H1 (cell line): ENCODE measurements around the gene PRPF4. TPM values are rescaled to one million over a fixed set of nuclear protein-coding genes. Genes with fewer than 3 reads are reported as not detected.

Experiments used
- CTCF ChIA-PET: fragments of 300-600 bp; sonication (Branson Sonifier 250); formaldehyde crosslinking; loops from one replicate; lab custom pipeline; 2021; ENCODE audit not compliant: partially characterized antibody; lab: Charles Lee
- POLR2A ChIA-PET: fragments of 300-600 bp; sonication (Branson Sonifier 250); formaldehyde crosslinking; loops from one replicate; lab custom pipeline; 2021; ENCODE audit warnings: inconsistent platforms; ENCODE audit not compliant: partially characterized antibody; lab: Charles Lee
- DNase-seq, 2 experiments: peaks; one replicate each; pipeline versions ENCODE4 v3.0.0 to v3.0.0-alpha.2; 2010 to 2022; ENCODE audit warnings: low spot score in 2 of 2, low read depth in 1 of 2, mixed read lengths in 1 of 2
- FAIRE-seq: peaks from 2 replicates; lab custom pipeline; 2011; peaks lifted over from hg19 to GRCh38; lab: Jason Lieb, UNC
- H2AFZ ChIP-seq: 2 replicates; pipeline ENCODE4 v1.8.1; 2012; ENCODE audit warnings: low read length, inconsistent platforms
- H2AK5ac ChIP-seq: 2 replicates; pipeline ENCODE4 v1.6.1; 2013; ENCODE audit warnings: low read depth, low read length
- H2BK120ac ChIP-seq: replicated peaks from 2 replicates; pipeline ENCODE3; 2013; ENCODE audit warnings: low read depth, low read length, inconsistent platforms
- H2BK12ac ChIP-seq: 2 replicates; pipeline ENCODE4 v1.6.1; 2013; ENCODE audit warnings: low read depth, low read length
- H2BK15ac ChIP-seq: 2 replicates; pipeline ENCODE4 v1.6.1; 2013; ENCODE audit warnings: low read length
- H2BK20ac ChIP-seq: 2 replicates; pipeline ENCODE4 v1.6.1; 2013; ENCODE audit warnings: low read length
- H2BK5ac ChIP-seq: 2 replicates; pipeline ENCODE4 v1.6.1; 2013; ENCODE audit warnings: low read depth, low read length
- H3K14ac ChIP-seq: 2 replicates; pipeline ENCODE4 v1.6.1; 2013; ENCODE audit warnings: inconsistent platforms; ENCODE audit not compliant: insufficient read length
- H3K18ac ChIP-seq: 2 replicates; pipeline ENCODE4 v1.6.1; 2013; ENCODE audit warnings: low read length; ENCODE audit errors: extremely low read depth
- H3K23ac ChIP-seq: 2 replicates; pipeline ENCODE4 v1.6.1; 2013; ENCODE audit warnings: inconsistent platforms; ENCODE audit not compliant: insufficient read length
- H3K23me2 ChIP-seq: 2 replicates; pipeline ENCODE4 v1.6.1; 2013; ENCODE audit warnings: low read depth, low read length
- H3K27ac ChIP-seq: 2 replicates; pipeline ENCODE4 v1.6.1; 2011; ENCODE audit warnings: low read depth, low read length, inconsistent platforms
- H3K27me3 ChIP-seq, 4 experiments: replicated peaks in 1 of 4; 1 replicate in 1 of 4; 2 replicates in 3 of 4; pipeline versions ENCODE4 v1.6.1 to v1.8.1; 2011 to 2013; ENCODE audit warnings: low read length in 3 of 4, mild to moderate bottlenecking in 3 of 4, inconsistent platforms in 2 of 4, mixed read lengths in 2 of 4, moderate library complexity in 1 of 4; ENCODE audit not compliant: control insufficient read depth in 3 of 4, insufficient read depth in 3 of 4; ENCODE audit errors: extremely low read depth in 1 of 4
- H3K36me3 ChIP-seq, 4 experiments: 2 replicates each; pipeline versions ENCODE4 v1.6.1 to v1.8.1; 2011 to 2013; ENCODE audit warnings: mild to moderate bottlenecking in 4 of 4, low read length in 3 of 4, moderate library complexity in 2 of 4, control low read depth in 1 of 4, inconsistent platforms in 1 of 4; ENCODE audit not compliant: insufficient read depth in 4 of 4, control insufficient read depth in 2 of 4
- H3K4ac ChIP-seq: replicated peaks from 2 replicates; pipeline ENCODE3; 2013; ENCODE audit warnings: low read length, low read depth, mixed read lengths, inconsistent platforms; ENCODE audit not compliant: insufficient read length
- H3K4me1 ChIP-seq, 4 experiments: replicated peaks in 1 of 4; 1 replicate in 1 of 4; 2 replicates in 3 of 4; pipeline versions ENCODE4 v1.6.1 to v1.8.1; 2011 to 2013; ENCODE audit warnings: low read length in 3 of 4, inconsistent platforms in 2 of 4, mixed read lengths in 1 of 4; ENCODE audit not compliant: insufficient read depth in 4 of 4, control insufficient read depth in 3 of 4
- H3K4me2 ChIP-seq, 2 experiments: 2 replicates each; pipeline versions ENCODE4 v1.6.1 to v1.8.1; 2011 to 2013; ENCODE audit warnings: low read depth in 2 of 2, low read length in 2 of 2, control low read depth in 1 of 2, inconsistent platforms in 1 of 2, mild to moderate bottlenecking in 1 of 2; ENCODE audit not compliant: insufficient read depth in 1 of 2
- H3K4me3 ChIP-seq, 4 experiments: fragments of 200-600, 300-600 bp in 1 of 4; sonication (generic), shearing (Covaris generic), sonication (Bioruptor Twin) in 1 of 4; 2 replicates each; pipeline versions ENCODE4 v1.5.1 to v1.8.1; 2011 to 2016; ENCODE audit warnings: low read length in 4 of 4, low read depth in 3 of 4, control low read depth in 2 of 4, inconsistent platforms in 2 of 4, mild to moderate bottlenecking in 2 of 4, mixed read lengths in 1 of 4, moderate library complexity in 1 of 4; ENCODE audit not compliant: insufficient read depth in 2 of 4; ENCODE audit errors: extremely low read depth in 1 of 4
- H3K56ac ChIP-seq: replicated peaks from 2 replicates; pipeline ENCODE3; 2013; ENCODE audit warnings: low read depth, mild to moderate bottlenecking, mixed read lengths, low read length, inconsistent platforms; ENCODE audit not compliant: insufficient read length
- H3K79me1 ChIP-seq: 2 replicates; pipeline ENCODE4 v1.6.1; 2013; ENCODE audit warnings: low read depth, low read length, control low read depth
- H3K79me2 ChIP-seq, 2 experiments: 2 replicates each; pipeline versions ENCODE4 v1.6.1 to v1.8.1; 2012 to 2013; ENCODE audit warnings: low read length in 2 of 2, mild to moderate bottlenecking in 2 of 2, inconsistent platforms in 1 of 2; ENCODE audit not compliant: insufficient read depth in 2 of 2, control insufficient read depth in 1 of 2
- H3K9ac ChIP-seq, 4 experiments: replicated peaks in 1 of 4; 1 replicate in 1 of 4; 2 replicates in 3 of 4; pipeline versions ENCODE4 v1.6.1 to v1.8.1; 2011 to 2013; ENCODE audit warnings: low read depth in 3 of 4, low read length in 3 of 4, control low read depth in 2 of 4, mild to moderate bottlenecking in 2 of 4, moderate library complexity in 2 of 4, inconsistent platforms in 1 of 4; ENCODE audit errors: extremely low read depth in 1 of 4
- H3K9me3 ChIP-seq, 2 experiments: 2 replicates each; pipeline versions ENCODE4 v1.6.1 to v1.8.1; 2012 to 2013; ENCODE audit warnings: mild to moderate bottlenecking in 2 of 2, moderate library complexity in 2 of 2, control low read depth in 1 of 2, inconsistent platforms in 1 of 2, low read depth in 1 of 2, low read length in 1 of 2, mixed read lengths in 1 of 2; ENCODE audit not compliant: insufficient read depth in 2 of 2
- H4K20me1 ChIP-seq, 2 experiments: replicated peaks in 1 of 2; 2 replicates each; pipeline versions ENCODE3 to v1.8.1; 2011 to 2013; ENCODE audit warnings: inconsistent platforms in 2 of 2, low read length in 2 of 2, mild to moderate bottlenecking in 1 of 2; ENCODE audit not compliant: insufficient read depth in 2 of 2, control insufficient read depth in 1 of 2
- H4K5ac ChIP-seq: 2 replicates; pipeline ENCODE4 v1.6.1; 2013; ENCODE audit warnings: low read length, low read depth, mixed read lengths, inconsistent platforms; ENCODE audit not compliant: insufficient read length
- H4K8ac ChIP-seq: 2 replicates; pipeline ENCODE4 v1.8.0; 2013; ENCODE audit warnings: mild to moderate bottlenecking, moderate library complexity, low read length, inconsistent platforms; ENCODE audit not compliant: insufficient read depth; ENCODE audit errors: extremely low read depth
- H4K91ac ChIP-seq: replicated peaks from 2 replicates; pipeline ENCODE3; 2013; ENCODE audit warnings: low read length, mixed read lengths, inconsistent platforms; ENCODE audit not compliant: insufficient read length
- CTBP2 ChIP-seq: IDR thresholded peaks from 2 replicates; pipeline ENCODE4 v1.7.0; 2011; ENCODE audit warnings: borderline replicate concordance, mild to moderate bottlenecking, moderate library complexity, mixed read lengths, low read length; ENCODE audit not compliant: insufficient read depth, insufficient read length
- EZH2 ChIP-seq: fragments of 200-600 bp; sonication (generic); IDR thresholded peaks from 2 replicates; pipeline ENCODE4 v1.7.1; 2012; ENCODE audit warnings: low read depth, mild to moderate bottlenecking, moderate library complexity, low read length, inconsistent platforms; ENCODE audit not compliant: severe bottlenecking
- GTF2F1 ChIP-seq: IDR thresholded peaks from 2 replicates; pipeline ENCODE4 v1.6.1; 2012; ENCODE audit warnings: low read depth, low read length, improper control_type of control experiment, borderline replicate concordance
- HDAC6 ChIP-seq: IDR thresholded peaks from one replicate; pipeline ENCODE4 v1.7.1; 2012; ENCODE audit warnings: low read depth, mild to moderate bottlenecking, inconsistent platforms, low read length, moderate library complexity
- JUND ChIP-seq: IDR thresholded peaks from 2 replicates; pipeline ENCODE4 v1.6.1; 2011; ENCODE audit warnings: mild to moderate bottlenecking, improper control_type of control experiment, low read length
- KDM5A ChIP-seq: fragments of 200-600 bp; IDR thresholded peaks from 2 replicates; pipeline ENCODE4 v1.7.1; 2012; ENCODE audit warnings: mild to moderate bottlenecking, low read length, inconsistent platforms, mixed read lengths
- POLR2A ChIP-seq, 2 experiments: IDR thresholded peaks; 1 replicate in 1 of 2; 2 replicates in 1 of 2; pipeline ENCODE4 v1.6.1; 2011; ENCODE audit warnings: low read depth in 2 of 2, low read length in 2 of 2, mild to moderate bottlenecking in 2 of 2; ENCODE audit errors: control extremely low read depth in 1 of 2
- RNF2 ChIP-seq: fragments of 200-900, 300-1000 bp; sonication (generic); IDR thresholded peaks from 2 replicates; pipeline ENCODE4 v1.7.1; 2016; ENCODE audit warnings: borderline replicate concordance, low read depth, mild to moderate bottlenecking, antibody characterized with exemption, low read length; ENCODE audit not compliant: poor library complexity, severe bottlenecking; ENCODE audit errors: missing control alignments
- SAP30 ChIP-seq: fragments of 300-600 bp; sonication (generic); IDR thresholded peaks from 2 replicates; pipeline ENCODE4 v1.7.1; 2012; ENCODE audit warnings: low read length, moderate library complexity, mild to moderate bottlenecking, inconsistent platforms; ENCODE audit not compliant: insufficient read depth, insufficient replicate concordance
- SIN3A ChIP-seq, 2 experiments: IDR thresholded peaks in 1 of 2; conservative IDR thresholded peaks in 1 of 2; 2 replicates each; pipeline ENCODE4 v1.6.1; 2011 to 2012; ENCODE audit warnings: low read length in 2 of 2, improper control_type of control experiment in 1 of 2, low read depth in 1 of 2, mild to moderate bottlenecking in 1 of 2
- WGBS, 2 experiments: shearing (Covaris generic) in 1 of 2; methylation state at CpG; one replicate each; pipeline versions ENCODE4 v1.1.6 to v1.1.7; 2013 to 2015; ENCODE audit warnings: low lambda C conversion rate in 2 of 2, mixed read lengths in 2 of 2, inconsistent platforms in 1 of 2, low coverage in 1 of 2, missing lambda C conversion rate in 1 of 2; ENCODE audit not compliant: insufficient replicate concordance in 2 of 2, insufficient coverage in 1 of 2, insufficient read length in 1 of 2; ENCODE audit errors: extremely low coverage in 1 of 2, missing lambda C conversion rate in 1 of 2; 5-methylcytosine and 5-hydroxymethylcytosine counted together
- polyA plus RNA-seq, 7 experiments: library from polyadenylated mRNA; depleted of rRNA in 3 of 7; stranded (reverse) in 5 of 7; unstranded in 2 of 7; fragments of >200 nt in 5 of 7; fragments of 200-250 nt in 2 of 7; gene quantifications; 1 replicate in 5 of 7; 2 replicates in 1 of 7; 4 replicates in 1 of 7; pipeline versions ENCODE4 v1.2.1 to v1.2.3, GENCODE V29; 2011 to 2013; ENCODE audit warnings: missing spikeins in 2 of 7, mixed read lengths in 2 of 7
- total RNA-seq: library from RNA; stranded (reverse); fragmentation: NEBNext Ultra II Directional; extraction: Animal tissue kit (Norgen Biotek cat#: 25700); gene quantifications from 2 replicates; pipeline ENCODE4 v1.2.1, GENCODE V29; 2021
- TF ChIP-seq, protein P1 (sequence below): IDR thresholded peaks from 2 replicates; pipeline ENCODE4 v1.6.1; 2011; ENCODE audit warnings: low read depth, mild to moderate bottlenecking, low read length; ENCODE audit not compliant: insufficient read depth

The PRPF4 gene
- total and polyA plus RNA-seq, 2 of the 8 experiments (the other 6 are each of a cell fraction or from before 2014, with no cell fraction given), result 15.2 to 33.4 TPM

DNA sequence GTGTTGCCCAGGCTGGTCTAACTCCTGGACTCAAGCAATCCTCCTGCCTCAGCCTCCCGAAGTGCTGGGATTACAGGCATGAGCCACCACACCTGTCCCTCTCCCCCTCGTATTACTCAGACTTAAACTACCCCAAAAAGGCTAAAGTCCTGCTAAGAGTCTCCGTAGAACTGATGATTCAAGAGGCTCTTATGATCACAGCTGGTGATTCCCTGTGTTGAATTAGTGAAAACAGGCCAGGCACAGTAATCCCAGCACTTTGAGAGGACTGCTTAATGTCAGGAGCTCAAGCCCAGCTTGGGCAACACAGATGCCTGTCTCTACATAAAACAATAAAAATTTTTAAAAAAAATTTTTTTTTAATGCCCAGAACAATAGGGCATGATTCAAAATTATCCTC, 9.3 kb upstream of the PRPF4 start:
- H3K27ac ChIP-seq, result no peak overlapping the region
- no peak overlapping the region for H2BK15ac ChIP-seq
- FAIRE-seq, result no peak
- no peak overlapping the region for H2BK5ac ChIP-seq
- H3K23me2 ChIP-seq, result no peaks in the 10 kb centered on the region
- no peak overlapping the region for H3K56ac ChIP-seq
- no peak overlapping the region for H3K4me3 ChIP-seq
- H3K9ac ChIP-seq, result no peak overlapping the region
- H2AK5ac ChIP-seq, result no peak overlapping the region
- WGBS, 2 experiments, result 87% methylated on average over 3 of the region's 3 CpGs; no CpG with 5 or more reads in 1 of the 2 experiments
- H3K18ac ChIP-seq, result no peak overlapping the region
- no peak for DNase-seq
- no peaks in the 10 kb centered on the region for H3K27me3 ChIP-seq
- peaks cover 3 to 16% (median 8%) of the 10 kb centered on the region in 4 experiments for H3K36me3 ChIP-seq
- CTCF ChIA-PET, result no interaction called here
- H4K20me1 ChIP-seq, result peaks cover 0 to 2% of the 10 kb centered on the region in 2 experiments
- no peak overlapping the region for H2AFZ ChIP-seq
- no peaks in the 10 kb centered on the region for H3K79me1 ChIP-seq
- no peak overlapping the region for H2BK12ac ChIP-seq
- H3K4ac ChIP-seq, result no peak overlapping the region
- H3K4me2 ChIP-seq, result no peak overlapping the region
- H4K91ac ChIP-seq, result no peak overlapping the region
- TF ChIP-seq EZH2 (no peak), CTBP2 (no peak), POLR2A (IDR thresholded peaks at IDR 0.05; ENCODE audit: control extremely low read depth in 1 of 2, low read depth in 2 of 2, low read length in 2 of 2) (no peak), SAP30 (no peak), JUND (no peak), HDAC6 (no peak), SIN3A (conservative IDR thresholded peaks at IDR 0.05 in 1 of 2, IDR thresholded peaks at IDR 0.05 in 1 of 2; ENCODE audit: low read depth in 1 of 2, low read length in 2 of 2) (no peak), RNF2 (no peak), KDM5A (no peak), GTF2F1 (no peak)
- TF ChIP-seq, protein P1, sequence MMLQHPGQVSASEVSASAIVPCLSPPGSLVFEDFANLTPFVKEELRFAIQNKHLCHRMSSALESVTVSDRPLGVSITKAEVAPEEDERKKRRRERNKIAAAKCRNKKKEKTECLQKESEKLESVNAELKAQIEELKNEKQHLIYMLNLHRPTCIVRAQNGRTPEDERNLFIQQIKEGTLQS, result no peak
- TF ChIP-seq, all 59 proteins: peak for 0
- Histone ChIP-seq H4K8ac (no peak overlapping the region), H3K4me1 (no peaks in the 10 kb centered on the region), H2BK120ac (no peak overlapping the region), H2BK20ac (no peak overlapping the region), H3K14ac (no peak overlapping the region), H4K5ac (no peak overlapping the region), H3K23ac (no peak overlapping the region), H3K79me2 (no peaks in the 10 kb centered on the region), H3K9me3 (no peaks in the 10 kb centered on the region)
- POLR2A ChIA-PET, result interaction anchor here (1.0 to 1.5 kb wide), 2 partner anchors 8 to 45 kb away, joined by 3 to 4 read pairs; partner anchors contain the start of genes FKBP15 and SLC31A1
